ENCODE results near the gene ARHGEF39.

Gene ARHGEF39

GRCh38 chr9:35674025-35674361, 9.0 kb upstream of the ARHGEF39 start:
- no peak for DNase-seq (ENCODE audit: low spot score)

GRCh38 chr9:35673132-35674024, 8.4 kb upstream of the ARHGEF39 start, which contains the start of gene CA9:
TSS of gene CA9 (plus strand) at chr9:35673928. CDS start at chr9:35673960, 32 bp downstream.
- no peak for DNase-seq (ENCODE audit: low spot score)

GRCh38 chr9:35669331-35670145, 4.5 kb upstream of the ARHGEF39 start:
- DNase-seq (ENCODE audit: low spot score), result no peak

- no peak for DNase-seq (ENCODE audit: low spot score)
Observed at GRCh38 chr9:35667939-35668338, 2.9 kb upstream of the ARHGEF39 start.

- no peak for DNase-seq (ENCODE audit: low spot score)
Observed at GRCh38 chr9:35666549-35666948, 1.6 kb upstream of the ARHGEF39 start.

GRCh38 chr9:35666045-35666444, 1.1 kb upstream of the ARHGEF39 start:
- DNase-seq (ENCODE audit: low spot score), result no peak

- no peak for DNase-seq (ENCODE audit: low spot score)
Observed at GRCh38 chr9:35665471-35665818, 450 bp upstream of the ARHGEF39 start.

- DNase-seq (ENCODE audit: low spot score), result no peak
Observed at GRCh38 chr9:35662437-35662836, 2.6 kb downstream of the ARHGEF39 start.

GRCh38 chr9:35661756-35662350, 3.1 kb downstream of the ARHGEF39 start:
- DNase-seq (ENCODE audit: low spot score), result no peak

- DNase-seq (ENCODE audit: low spot score), result no peak
Observed at GRCh38 chr9:35660966-35661415, 4.0 kb downstream of the ARHGEF39 start.

- DNase-seq (ENCODE audit: low spot score), result no peak
Observed at GRCh38 chr9:35659340-35659739, 5.7 kb downstream of the ARHGEF39 start.

GRCh38 chr9:35658968-35659220, 6.1 kb downstream of the ARHGEF39 start:
- DNase-seq (ENCODE audit: low spot score), result no peak

GRCh38 chr9:35658137-35658967, 6.6 kb downstream of the ARHGEF39 start, which contains the start of gene CCDC107:
TSS of gene CCDC107 (plus strand) at chr9:35658292. CDS start at chr9:35658380, 88 bp downstream.
- DNase-seq (ENCODE audit: low spot score), result peak; percentile 92

GRCh38 chr9:35657546-35658136, 7.4 kb downstream of the ARHGEF39 start, which contains the start of gene RMRP:
TSS of gene RMRP (minus strand) at chr9:35658019.
- DNase-seq (ENCODE audit: low spot score), result peak; percentile 97

GRCh38 chr9:35656831-35657545, 8.0 kb downstream of the ARHGEF39 start:
- no peak for DNase-seq (ENCODE audit: low spot score)

GRCh38 chr9:35656348-35656747, 8.6 kb downstream of the ARHGEF39 start:
- DNase-seq (ENCODE audit: low spot score), result no peak

GRCh38 chr9:35653611-35654010, 11.4 kb downstream of the ARHGEF39 start:
- DNase-seq (ENCODE audit: low spot score), result no peak

GRCh38 chr9:35652829-35653209, 12.2 kb downstream of the ARHGEF39 start:
- DNase-seq (ENCODE audit: low spot score), result no peak

- no peak for DNase-seq (ENCODE audit: low spot score)
Observed at GRCh38 chr9:35651956-35652828, 12.8 kb downstream of the ARHGEF39 start.

Measured in hematopoietic multipotent progenitor cell treated with erythropoietin and hydrocortisone succinate and interleukin-3 and kit ligand, for 15 days (in vitro differentiated cells).